ENCODE measurements around the gene PTGR1. TPM values are rescaled to one million over a fixed set of nuclear protein-coding genes. Genes with fewer than 3 reads are reported as not detected.

Gene PTGR1
- total RNA-seq, 4 donors from 2014 or later = 18.6 to 51.4 (median 42.4) TPM

DNA sequence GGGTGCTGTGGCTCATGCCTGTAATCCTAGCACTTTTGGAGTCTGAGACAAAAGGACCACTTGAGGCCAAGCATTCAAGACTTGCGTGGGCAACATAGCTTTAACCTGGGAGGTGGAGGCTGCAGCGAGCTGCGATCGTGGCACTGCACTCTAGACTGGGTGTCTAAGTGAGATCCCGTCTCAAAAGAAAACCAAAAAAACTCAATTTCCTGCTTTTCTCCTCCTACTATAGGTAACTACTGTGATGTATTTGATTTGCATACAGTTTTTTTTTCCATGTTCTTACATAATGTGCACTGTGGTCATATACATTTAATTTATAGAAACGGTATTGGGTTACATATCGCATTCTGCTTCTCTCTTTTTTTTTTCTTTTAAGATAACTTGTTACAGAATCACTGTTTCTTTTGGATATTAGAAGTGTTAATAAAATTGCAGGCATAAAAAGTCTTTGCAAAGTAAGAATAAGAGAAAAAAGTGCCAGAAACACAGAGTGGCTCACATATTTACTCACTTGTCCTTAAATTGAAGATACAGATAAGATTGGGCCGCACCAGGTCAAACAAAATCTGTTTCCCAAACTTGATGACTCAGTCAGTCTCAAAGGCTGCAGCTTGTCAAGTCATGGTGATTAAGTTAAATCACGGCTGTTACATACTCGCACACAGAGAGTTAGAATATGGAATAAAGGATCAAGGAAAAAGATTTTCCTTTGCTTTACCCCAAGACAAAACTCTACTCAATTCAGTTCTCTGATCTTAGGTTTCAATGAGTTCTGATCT is 2.0 kb upstream of the PTGR1 start:
- TF ChIP-seq EP300 (IDR thresholded peaks at IDR 0.05) = no peak
- no peak for TF ChIP-seq CTCF (IDR thresholded peaks at IDR 0.05)
- Histone ChIP-seq H3K36me3 (peaks cover 7% of the 10 kb centered on the region), H3K9me3 (no peaks in the 10 kb centered on the region), H3K4me3 (no peak overlapping the region), H3K4me1 (peaks cover 18% of the 10 kb centered on the region), H3K27ac (no peak overlapping the region), H3K27me3 (no peaks in the 10 kb centered on the region)
- DNase-seq (ENCODE audit: low spot score in 2 of 2) = no peak
- 73% methylated on average over 10 of the region's 10 CpGs for WGBS

- H3K36me3 ChIP-seq = peaks cover 21% of the 10 kb centered on the region
- TF ChIP-seq EP300 (IDR thresholded peaks at IDR 0.05) (no peak), POLR2A (IDR thresholded peaks at IDR 0.05) (no peak), CTCF (IDR thresholded peaks at IDR 0.05) (no peak), POLR2AphosphoS5 (IDR thresholded peaks at IDR 0.05) (no peak)
- H3K9me3 ChIP-seq = no peaks in the 10 kb centered on the region
- DNase-seq (ENCODE audit: low spot score in 2 of 2) = no peak
- peaks cover 18% of the 10 kb centered on the region for H3K4me1 ChIP-seq
- peak overlapping the region; percentile 90 for H3K27ac ChIP-seq
- peak overlapping the region; percentile 78 for H3K4me3 ChIP-seq
- 40% methylated on average over 1 of the region's 17 CpGs for WGBS
- H3K27me3 ChIP-seq = no peaks in the 10 kb centered on the region
These were observed 502 bp upstream of the PTGR1 start for GRCh38 chr9:111599955-111600343.

DNA sequence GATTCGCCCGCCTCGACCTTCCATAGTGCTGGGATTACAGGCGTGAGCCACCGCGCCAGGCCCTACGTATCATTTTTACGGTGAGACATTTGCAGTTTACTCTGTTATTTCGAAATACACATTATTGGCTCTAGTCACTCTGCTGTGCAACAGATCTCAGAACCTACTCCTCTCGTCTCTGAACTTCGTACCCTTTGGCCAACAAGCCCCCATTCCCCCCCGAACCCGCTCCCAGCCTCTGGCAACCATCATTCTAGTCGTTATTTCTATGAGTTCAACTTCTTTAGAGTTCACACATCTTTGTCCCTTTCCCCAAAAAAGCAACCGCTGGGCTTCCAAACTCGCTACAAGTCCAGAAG is 735 bp downstream of the PTGR1 start:
- no peak for TF ChIP-seq EP300 (IDR thresholded peaks at IDR 0.05)
- TF ChIP-seq POLR2AphosphoS5 (IDR thresholded peaks at IDR 0.05) = no peak
- TF ChIP-seq POLR2A (IDR thresholded peaks at IDR 0.05) = no peak
- TF ChIP-seq CTCF (IDR thresholded peaks at IDR 0.05) = no peak
- H3K4me1 ChIP-seq = peaks cover 18% of the 10 kb centered on the region
- peaks cover 34% of the 10 kb centered on the region for H3K36me3 ChIP-seq
- no peaks in the 10 kb centered on the region for H3K9me3 ChIP-seq
- peak overlapping the region; percentile 90 for H3K27ac ChIP-seq
- peak overlapping the region; percentile 78 for H3K4me3 ChIP-seq
- peak in 1 of 2 donors; percentile 71 for DNase-seq (ENCODE audit: low spot score in 2 of 2)
- H3K27me3 ChIP-seq = no peaks in the 10 kb centered on the region
- 2% methylated on average over 16 of the region's 16 CpGs for WGBS

DNA sequence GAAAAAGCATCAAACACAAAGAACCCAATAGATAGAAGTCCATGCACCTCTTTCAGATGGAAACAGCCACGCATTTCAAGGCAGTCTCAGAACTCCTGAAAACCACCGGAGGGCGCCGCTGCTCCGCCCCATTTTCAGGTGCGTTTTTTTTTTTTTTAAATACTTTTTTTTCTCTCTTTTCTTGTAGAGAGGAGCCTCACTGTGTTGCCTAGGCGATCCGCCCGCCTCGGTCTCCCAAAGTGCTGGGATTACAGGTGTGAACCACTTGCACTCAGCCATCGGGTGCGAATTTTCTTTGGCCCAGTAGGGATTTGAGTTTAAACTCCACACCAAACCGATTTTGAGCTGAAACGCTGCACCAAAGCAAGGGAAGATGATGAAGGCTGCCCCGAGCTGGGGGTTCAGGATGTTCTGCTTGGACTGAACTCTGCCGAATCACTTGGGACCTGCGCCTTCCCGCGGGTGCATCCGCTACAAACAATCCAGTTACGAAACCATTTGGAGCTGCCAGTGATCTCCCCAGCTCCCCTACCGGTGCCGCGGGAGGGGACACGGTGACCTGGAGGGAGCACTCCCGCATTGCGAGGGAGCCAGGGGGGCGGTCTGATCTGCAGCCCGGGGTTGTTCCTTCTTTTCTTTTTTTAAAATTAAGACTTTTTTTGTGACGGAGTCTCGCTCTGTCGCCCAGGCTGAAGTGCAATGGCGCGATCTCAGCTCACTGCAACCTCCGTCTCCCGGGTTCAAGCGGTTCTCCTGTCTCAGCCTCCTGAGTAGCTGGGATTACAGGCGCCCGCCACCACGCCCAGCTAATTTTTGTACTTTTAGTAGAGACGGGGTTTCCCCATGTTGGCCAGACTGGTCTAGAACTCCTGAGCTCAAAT is 1.4 kb downstream of the PTGR1 start:
- H3K4me3 ChIP-seq = peak overlapping the region; percentile 78
- no peaks in the 10 kb centered on the region for H3K27me3 ChIP-seq
- peak; percentile 74 to 79 for DNase-seq (ENCODE audit: low spot score in 2 of 2)
- WGBS = 2% methylated on average over 41 of the region's 41 CpGs
- H3K4me1 ChIP-seq = peaks cover 18% of the 10 kb centered on the region
- H3K36me3 ChIP-seq = peaks cover 40% of the 10 kb centered on the region
- no peaks in the 10 kb centered on the region for H3K9me3 ChIP-seq
- peak; percentile 31 to 66 for TF ChIP-seq CTCF (IDR thresholded peaks at IDR 0.05)
- no peak for TF ChIP-seq POLR2A (IDR thresholded peaks at IDR 0.05)
- TF ChIP-seq EP300 (IDR thresholded peaks at IDR 0.05) = no peak
- H3K27ac ChIP-seq = peak overlapping the region; percentile 90

- no peak for DNase-seq (ENCODE audit: low spot score in 2 of 2)
- H3K27me3 ChIP-seq = no peaks in the 10 kb centered on the region
- TF ChIP-seq POLR2AphosphoS5 (IDR thresholded peaks at IDR 0.05) (no peak), CTCF (IDR thresholded peaks at IDR 0.05) (no peak), EP300 (IDR thresholded peaks at IDR 0.05) (no peak), POLR2A (IDR thresholded peaks at IDR 0.05) (no peak)
- no peak overlapping the region for H3K4me3 ChIP-seq
- no peaks in the 10 kb centered on the region for H3K4me1 ChIP-seq
- no peak overlapping the region for H3K27ac ChIP-seq
- 89% methylated on average over 5 of the region's 5 CpGs for WGBS
- peaks cover 62% of the 10 kb centered on the region for H3K36me3 ChIP-seq
- H3K9me3 ChIP-seq = no peaks in the 10 kb centered on the region
These were observed 10.6 kb downstream of the PTGR1 start for GRCh38 chr9:111588846-111589245.
